ENCODE data around the gene BABAM2. TPM values are rescaled to one million over a fixed set of nuclear protein-coding genes. Genes with fewer than 3 reads are reported as not detected.

BABAM2 gene
- total RNA-seq, 1 donor from 2014 or later, result 41.0 TPM

- Histone ChIP-seq H3K4me1 (no peaks in the 10 kb centered on the region), H3K9me3 (no peaks in the 10 kb centered on the region), H3K4me3 (no peak overlapping the region), H3K27ac (no peak overlapping the region), H3K27me3 (no peaks in the 10 kb centered on the region), H3K36me3 (no peaks in the 10 kb centered on the region)
- DNase-seq (ENCODE audit: extremely low spot score in 2 of 2), result no peak
- intact Hi-C loops (cut with DNase I), result no loop called here
- TF ChIP-seq POLR2A (IDR thresholded peaks at IDR 0.05) (no peak), CTCF (IDR thresholded peaks at IDR 0.05) (no peak), POLR2AphosphoS5 (IDR thresholded peaks at IDR 0.05; ENCODE audit: insufficient read depth in 1 of 2, low read depth in 1 of 2) (no peak)
Measured at GRCh38 chr2:28054916-28055315, 164.4 kb downstream of the BABAM2 start.

GRCh38 chr2:28055325-28055970 lies 164.9 kb downstream of the BABAM2 start:
- Histone ChIP-seq H3K4me3 (no peak overlapping the region), H3K9me3 (no peaks in the 10 kb centered on the region), H3K36me3 (no peaks in the 10 kb centered on the region), H3K4me1 (no peaks in the 10 kb centered on the region), H3K27me3 (no peaks in the 10 kb centered on the region), H3K27ac (no peak overlapping the region)
- TF ChIP-seq POLR2AphosphoS5 (IDR thresholded peaks at IDR 0.05; ENCODE audit: insufficient read depth in 1 of 2, low read depth in 1 of 2), result no peak
- TF ChIP-seq CTCF (IDR thresholded peaks at IDR 0.05), result no peak
- no peak for TF ChIP-seq POLR2A (IDR thresholded peaks at IDR 0.05)
- intact Hi-C loops (cut with DNase I), result no loop called here
- DNase-seq (ENCODE audit: extremely low spot score in 2 of 2), result no peak

- no peaks in the 10 kb centered on the region for H3K27me3 ChIP-seq
- H3K4me1 ChIP-seq, result peaks cover 13% of the 10 kb centered on the region
- H3K36me3 ChIP-seq, result no peaks in the 10 kb centered on the region
- intact Hi-C loops (cut with DNase I), result no loop called here
- H3K4me3 ChIP-seq, result no peak overlapping the region
- H3K9me3 ChIP-seq, result no peaks in the 10 kb centered on the region
- no peak for TF ChIP-seq POLR2A (IDR thresholded peaks at IDR 0.05)
- no peak for TF ChIP-seq POLR2AphosphoS5 (IDR thresholded peaks at IDR 0.05; ENCODE audit: insufficient read depth in 1 of 2, low read depth in 1 of 2)
- no peak for TF ChIP-seq CTCF (IDR thresholded peaks at IDR 0.05)
- no peak for DNase-seq (ENCODE audit: extremely low spot score in 2 of 2)
- no peak overlapping the region for H3K27ac ChIP-seq
Measured at GRCh38 chr2:28058791-28059190, 168.3 kb downstream of the BABAM2 start.

- intact Hi-C loops (cut with DNase I), result no loop called here
- Histone ChIP-seq H3K27ac (no peak overlapping the region), H3K9me3 (no peaks in the 10 kb centered on the region), H3K4me1 (peaks cover 22% of the 10 kb centered on the region), H3K27me3 (no peaks in the 10 kb centered on the region), H3K4me3 (no peak overlapping the region), H3K36me3 (no peaks in the 10 kb centered on the region)
- TF ChIP-seq CTCF (IDR thresholded peaks at IDR 0.05) (no peak), POLR2AphosphoS5 (IDR thresholded peaks at IDR 0.05; ENCODE audit: insufficient read depth in 1 of 2, low read depth in 1 of 2) (no peak), POLR2A (IDR thresholded peaks at IDR 0.05) (no peak)
- DNase-seq (ENCODE audit: extremely low spot score in 2 of 2), result no peak
Measured at GRCh38 chr2:28062867-28063266, 172.3 kb downstream of the BABAM2 start.

- Histone ChIP-seq H3K4me3 (no peak overlapping the region), H3K27ac (peak overlapping the region; percentile 11), H3K36me3 (no peaks in the 10 kb centered on the region), H3K9me3 (no peaks in the 10 kb centered on the region), H3K27me3 (no peaks in the 10 kb centered on the region), H3K4me1 (peaks cover 22% of the 10 kb centered on the region)
- no peak for DNase-seq (ENCODE audit: extremely low spot score in 2 of 2)
- intact Hi-C loops (cut with DNase I), result no loop called here
- no peak for TF ChIP-seq CTCF (IDR thresholded peaks at IDR 0.05)
- no peak for TF ChIP-seq POLR2AphosphoS5 (IDR thresholded peaks at IDR 0.05; ENCODE audit: insufficient read depth in 1 of 2, low read depth in 1 of 2)
- no peak for TF ChIP-seq POLR2A (IDR thresholded peaks at IDR 0.05)
Measured at GRCh38 chr2:28063492-28063962, 173.0 kb downstream of the BABAM2 start.

All from vagina (tissue), 2 donors.